CD4-positive, alpha-beta memory T cell (primary cell): ENCODE data around the gene EGFL7. TPM values are rescaled to one million over a fixed set of nuclear protein-coding genes. Genes with fewer than 3 reads are reported as not detected.

Source experiments
- CTCF ChIA-PET: fragments of 350-600 bp; sonication (Branson Sonifier 250); formaldehyde crosslinking; loops from one replicate; lab custom pipeline; 2021; ENCODE audit warnings: inconsistent platforms; ENCODE audit not compliant: partially characterized antibody; lab: Charles Lee
- POLR2A ChIA-PET: fragments of 350-600 bp; sonication (Branson Sonifier 250); formaldehyde crosslinking; loops from one replicate; lab custom pipeline; 2021; ENCODE audit not compliant: partially characterized antibody; lab: Charles Lee
- DNase-seq, 5 donors: peaks; one replicate each; pipeline versions ENCODE4 v3.0.0 to v3.0.0-alpha.2; 2020 to 2022; ENCODE audit warnings: mixed read lengths in 1 of 5
- H3K27ac ChIP-seq: one replicate; pipeline ENCODE4 v1.7.0; 2013; ENCODE audit warnings: low read depth, low read length
- H3K27me3 ChIP-seq: 2 replicates; pipeline ENCODE4 v1.7.0; 2013; ENCODE audit warnings: mild to moderate bottlenecking, low read length, moderate library complexity; ENCODE audit not compliant: insufficient read depth
- H3K36me3 ChIP-seq: 2 replicates; pipeline ENCODE4 v1.7.0; 2013; ENCODE audit warnings: mild to moderate bottlenecking, low read length, moderate library complexity; ENCODE audit not compliant: insufficient read depth
- H3K4me1 ChIP-seq: 2 replicates; pipeline ENCODE4 v1.7.0; 2013; ENCODE audit warnings: mild to moderate bottlenecking, low read length, moderate library complexity; ENCODE audit not compliant: insufficient read depth
- H3K4me3 ChIP-seq, 2 donors: one replicate each; pipeline ENCODE4 v1.7.0; 2013; ENCODE audit warnings: low read length in 2 of 2, mild to moderate bottlenecking in 1 of 2
- H3K9me3 ChIP-seq, 2 donors: one replicate each; pipeline ENCODE4 v1.7.0; 2013; ENCODE audit warnings: low read length in 2 of 2, control low read depth in 1 of 2; ENCODE audit not compliant: control insufficient read depth in 1 of 2
- H3K27ac Mint-ChIP-seq, 7 donors: one replicate each; pipeline ENCODE4 v1.8.0; 2020 to 2021; ENCODE audit warnings: mixed read lengths in 7 of 7, mild to moderate bottlenecking in 6 of 7, inconsistent platforms in 3 of 7, moderate library complexity in 3 of 7
- H3K27me3 Mint-ChIP-seq, 2 donors: one replicate each; pipeline ENCODE4 v1.8.0; 2020 to 2021; ENCODE audit warnings: mixed read lengths in 2 of 2
- H3K36me3 Mint-ChIP-seq, 2 donors: one replicate each; pipeline ENCODE4 v1.8.0; 2020 to 2021; ENCODE audit warnings: mixed read lengths in 2 of 2, inconsistent platforms in 1 of 2, mild to moderate bottlenecking in 1 of 2
- H3K4me1 Mint-ChIP-seq, 4 donors: one replicate each; pipeline ENCODE4 v1.8.0; 2020 to 2021; ENCODE audit warnings: mixed read lengths in 4 of 4, mild to moderate bottlenecking in 1 of 4
- H3K4me3 Mint-ChIP-seq, 8 donors: one replicate each; pipeline ENCODE4 v1.8.0; 2020 to 2021; ENCODE audit warnings: mixed read lengths in 8 of 8, mild to moderate bottlenecking in 7 of 8, moderate library complexity in 6 of 8, inconsistent platforms in 3 of 8
- H3K9me3 Mint-ChIP-seq, 8 donors: one replicate each; pipeline ENCODE4 v1.8.0; 2020 to 2021; ENCODE audit warnings: mixed read lengths in 8 of 8, mild to moderate bottlenecking in 5 of 8, inconsistent platforms in 3 of 8, moderate library complexity in 1 of 8
- intact Hi-C: fragments of 100-400 bp; cut with micrococcal nuclease; formaldehyde crosslinking; loops from one replicate; pipeline ENCODE4 v1.15.1; 2023
- polyA plus RNA-seq, 2 donors: library from polyadenylated mRNA; unstranded; fragments of 300-500 nt; fragmentation: Illumina TruSeq; gene quantifications; one replicate each; pipeline ENCODE4 v1.2.3, GENCODE V29; 2021
- total RNA-seq, 2 experiments: library from RNA; stranded (reverse); gene quantifications; one replicate each; pipeline ENCODE4 v1.2.3, GENCODE V29; 2021

Gene EGFL7
- not detected for total RNA-seq
- polyA plus RNA-seq, result under 1 TPM in 1 of 2 donors, not detected in 1; 0.64 TPM

GRCh38 chr9:136662656-136663581 is at the start of gene EGFL7:
TSS of gene EGFL7 (plus strand) at chr9:136662916. CDS start at chr9:136668283, 5,367 bp downstream.
- CTCF ChIA-PET, result interaction anchor here (0.7 kb wide), 1 partner anchor 174 kb away, joined by 3 read pairs; no protein-coding TSS in a partner anchor
- Histone ChIP-seq H3K27ac (no peak within 1 kb of the TSS), H3K36me3 (no peaks in the 10 kb centered on the region), H3K9me3 (no peaks in the 10 kb centered on the region), H3K27me3 (peaks cover 7% of the 10 kb centered on the region), H3K4me3 (no peak within 1 kb of the TSS), H3K4me1 (peaks cover 19% of the 10 kb centered on the region)
- no peak for DNase-seq
- no peak within 1 kb of the TSS for H3K27ac Mint-ChIP-seq
- peak within 1 kb of the TSS in 1 of 8 donors; percentile 29 for H3K4me3 Mint-ChIP-seq
- POLR2A ChIA-PET, result no interaction called here
- intact Hi-C loops, result no loop called here
- H3K36me3 Mint-ChIP-seq, result no peaks in the 10 kb centered on the region
- peaks cover 4 to 14% of the 10 kb centered on the region in 2 donors for H3K27me3 Mint-ChIP-seq
- H3K4me1 Mint-ChIP-seq, result peaks cover under 1 to 8% (median 5%) of the 10 kb centered on the region in 4 donors
- H3K9me3 Mint-ChIP-seq, result peaks cover 0 to 2% (median 0%) of the 10 kb centered on the region in 8 donors

- Histone ChIP-seq H3K9me3 (no peaks in the 10 kb centered on the region), H3K36me3 (no peaks in the 10 kb centered on the region), H3K4me3 (no peak overlapping the region), H3K27ac (no peak overlapping the region), H3K4me1 (no peaks in the 10 kb centered on the region), H3K27me3 (no peaks in the 10 kb centered on the region)
- Mint-ChIP-seq H3K9me3 (no peaks in the 10 kb centered on the region), H3K4me1 (peaks cover 0 to 2% (median 0%) of the 10 kb centered on the region in 4 donors), H3K27ac (no peak overlapping the region), H3K27me3 (peaks cover 0 to under 1% of the 10 kb centered on the region in 2 donors), H3K36me3 (no peaks in the 10 kb centered on the region), H3K4me3 (no peak overlapping the region)
- intact Hi-C loops, result no loop called here
- DNase-seq, result peak in 1 of 5 donors; percentile 33
- POLR2A ChIA-PET, result no interaction called here
- CTCF ChIA-PET, result no interaction called here
Measured at GRCh38 chr9:136613824-136614371, 48.8 kb upstream of the EGFL7 start.

GRCh38 chr9:136614372-136614922 is 48.3 kb upstream of the EGFL7 start:
- Mint-ChIP-seq H3K4me1 (peaks cover 0 to 2% (median 0%) of the 10 kb centered on the region in 4 donors), H3K27me3 (no peaks in the 10 kb centered on the region), H3K4me3 (no peak overlapping the region), H3K9me3 (no peaks in the 10 kb centered on the region), H3K36me3 (no peaks in the 10 kb centered on the region), H3K27ac (no peak overlapping the region)
- Histone ChIP-seq H3K9me3 (no peaks in the 10 kb centered on the region), H3K4me1 (no peaks in the 10 kb centered on the region), H3K27ac (no peak overlapping the region), H3K4me3 (no peak overlapping the region), H3K36me3 (no peaks in the 10 kb centered on the region), H3K27me3 (no peaks in the 10 kb centered on the region)
- intact Hi-C loops, result no loop called here
- DNase-seq, result peak in 1 of 5 donors; percentile 6
- POLR2A ChIA-PET, result no interaction called here
- CTCF ChIA-PET, result no interaction called here

- H3K4me1 Mint-ChIP-seq, result peaks cover 0 to 2% (median 0%) of the 10 kb centered on the region in 4 donors
- peak in 1 of 5 donors; percentile 13 for DNase-seq
- H3K9me3 Mint-ChIP-seq, result no peaks in the 10 kb centered on the region
- Histone ChIP-seq H3K4me1 (no peaks in the 10 kb centered on the region), H3K27me3 (no peaks in the 10 kb centered on the region), H3K27ac (no peak overlapping the region), H3K4me3 (no peak overlapping the region), H3K36me3 (no peaks in the 10 kb centered on the region), H3K9me3 (no peaks in the 10 kb centered on the region)
- H3K4me3 Mint-ChIP-seq, result no peak overlapping the region
- H3K36me3 Mint-ChIP-seq, result no peaks in the 10 kb centered on the region
- ChIA-PET POLR2A (no interaction called here), CTCF (no interaction called here)
- intact Hi-C loops, result no loop called here
- no peak overlapping the region for H3K27ac Mint-ChIP-seq
- no peaks in the 10 kb centered on the region for H3K27me3 Mint-ChIP-seq
Measured at GRCh38 chr9:136614967-136615623, 47.6 kb upstream of the EGFL7 start.

GRCh38 chr9:136615631-136616306 is 46.9 kb upstream of the EGFL7 start:
- Mint-ChIP-seq H3K27ac (no peak overlapping the region), H3K9me3 (no peaks in the 10 kb centered on the region), H3K4me1 (peaks cover 0 to 2% (median 0%) of the 10 kb centered on the region in 4 donors), H3K36me3 (no peaks in the 10 kb centered on the region), H3K27me3 (no peaks in the 10 kb centered on the region), H3K4me3 (no peak overlapping the region)
- Histone ChIP-seq H3K4me1 (no peaks in the 10 kb centered on the region), H3K36me3 (no peaks in the 10 kb centered on the region), H3K4me3 (no peak overlapping the region), H3K27ac (no peak overlapping the region), H3K9me3 (no peaks in the 10 kb centered on the region), H3K27me3 (no peaks in the 10 kb centered on the region)
- ChIA-PET CTCF (no interaction called here), POLR2A (no interaction called here)
- intact Hi-C loops, result no loop called here
- peak in 1 of 5 donors; percentile 28 for DNase-seq

GRCh38 chr9:136616307-136616635 is 46.4 kb upstream of the EGFL7 start:
- POLR2A ChIA-PET, result no interaction called here
- Mint-ChIP-seq H3K9me3 (no peaks in the 10 kb centered on the region), H3K4me3 (no peak overlapping the region), H3K36me3 (no peaks in the 10 kb centered on the region), H3K4me1 (peaks cover 0 to 2% (median 0%) of the 10 kb centered on the region in 4 donors), H3K27me3 (no peaks in the 10 kb centered on the region), H3K27ac (no peak overlapping the region)
- DNase-seq, result no peak
- Histone ChIP-seq H3K4me3 (no peak overlapping the region), H3K36me3 (no peaks in the 10 kb centered on the region), H3K27me3 (no peaks in the 10 kb centered on the region), H3K9me3 (no peaks in the 10 kb centered on the region), H3K4me1 (no peaks in the 10 kb centered on the region), H3K27ac (no peak overlapping the region)
- intact Hi-C loops, result no loop called here
- CTCF ChIA-PET, result no interaction called here
